Dendritic cell treated with granulocyte-macrophage colony-stimulating factor and Interleukin-4, amounts not matched to agents 40 ng/mL and 50 ng/mL, for 4 days (primary cell): ENCODE data around the gene GCNT1.
"Not testable (repeated sequence)": the region's sequence is repeated elsewhere in the genome, so short reads cannot be mapped to it uniquely, and the experiment has no call there.

Source experiments
- H3K27ac Mint-ChIP-seq: one replicate; pipeline ENCODE4 v1.8.0; 2022; ENCODE audit warnings: mild to moderate bottlenecking, mixed read lengths
- H3K27me3 Mint-ChIP-seq: one replicate; pipeline ENCODE4 v1.8.0; 2022; ENCODE audit warnings: mild to moderate bottlenecking, mixed read lengths
- H3K36me3 Mint-ChIP-seq: one replicate; pipeline ENCODE4 v1.8.0; 2022; ENCODE audit warnings: low read depth, mixed read lengths
- H3K4me1 Mint-ChIP-seq: one replicate; pipeline ENCODE4 v1.8.0; 2022; ENCODE audit warnings: low read depth, mixed read lengths
- H3K4me3 Mint-ChIP-seq: one replicate; pipeline ENCODE4 v1.8.0; 2022; ENCODE audit warnings: mild to moderate bottlenecking, moderate library complexity, mixed read lengths
- H3K9me3 Mint-ChIP-seq: one replicate; pipeline ENCODE4 v1.8.0; 2022; ENCODE audit warnings: mixed read lengths
- intact Hi-C: fragments of 100-400 bp; cut with micrococcal nuclease; formaldehyde crosslinking; loops from one replicate; pipeline ENCODE4 v1.15.0; 2022

The GCNT1 gene

GRCh38 chr9:76454311-76454710, 4.7 kb upstream of the GCNT1 start:
- Mint-ChIP-seq H3K27ac (no peak overlapping the region), H3K27me3 (no peaks in the 10 kb centered on the region), H3K9me3 (no peaks in the 10 kb centered on the region), H3K4me3 (no peak overlapping the region), H3K4me1 (peaks cover 17% of the 10 kb centered on the region), H3K36me3 (peaks cover 5% of the 10 kb centered on the region)
- intact Hi-C loops: loop anchor here (10.0 kb wide), 1 partner anchor 110 kb away; no protein-coding TSS in a partner anchor

- Mint-ChIP-seq H3K4me3 (no peak overlapping the region), H3K9me3 (no peaks in the 10 kb centered on the region), H3K27me3 (no peaks in the 10 kb centered on the region), H3K27ac (peak overlapping the region; percentile 14), H3K36me3 (peaks cover 24% of the 10 kb centered on the region), H3K4me1 (peaks cover 25% of the 10 kb centered on the region)
- intact Hi-C loops: loop anchor here (10.0 kb wide), 1 partner anchor 108 kb away; no protein-coding TSS in a partner anchor
These were observed 2.6 kb upstream of the GCNT1 start for GRCh38 chr9:76456202-76456926.

- H3K4me1 Mint-ChIP-seq: peaks cover 35% of the 10 kb centered on the region
- peak overlapping the region; percentile 96 for H3K27ac Mint-ChIP-seq
- H3K36me3 Mint-ChIP-seq: peaks cover 56% of the 10 kb centered on the region
- H3K27me3 Mint-ChIP-seq: no peaks in the 10 kb centered on the region
- peak overlapping the region; percentile 98 for H3K4me3 Mint-ChIP-seq
- intact Hi-C loops: loop anchor here (10.0 kb wide), 2 partner anchors 55 to 105 kb away; no protein-coding TSS in a partner anchor
- no peaks in the 10 kb centered on the region for H3K9me3 Mint-ChIP-seq
These were observed 983 bp downstream of the GCNT1 start for GRCh38 chr9:76459694-76460635.

- H3K27ac Mint-ChIP-seq: no peak overlapping the region
- intact Hi-C loops: loop anchor here (10.0 kb wide), 1 partner anchor 53 kb away; no protein-coding TSS in a partner anchor
- peak overlapping the region; percentile 49 for H3K4me3 Mint-ChIP-seq
- peaks cover 78% of the 10 kb centered on the region for H3K36me3 Mint-ChIP-seq
- H3K9me3 Mint-ChIP-seq: no peaks in the 10 kb centered on the region
- H3K27me3 Mint-ChIP-seq: no peaks in the 10 kb centered on the region
- H3K4me1 Mint-ChIP-seq: peaks cover 46% of the 10 kb centered on the region
These were observed 3.1 kb downstream of the GCNT1 start for GRCh38 chr9:76462126-76462525.

GRCh38 chr9:76463211-76463610, 4.2 kb downstream of the GCNT1 start:
- Mint-ChIP-seq H3K4me1 (peaks cover 51% of the 10 kb centered on the region), H3K36me3 (peaks cover 89% of the 10 kb centered on the region), H3K9me3 (no peaks in the 10 kb centered on the region), H3K27me3 (no peaks in the 10 kb centered on the region), H3K4me3 (no peak overlapping the region), H3K27ac (no peak overlapping the region)
- intact Hi-C loops: loop anchor here (10.0 kb wide), 1 partner anchor 52 kb away; no protein-coding TSS in a partner anchor

- peaks cover 91% of the 10 kb centered on the region for H3K36me3 Mint-ChIP-seq
- no peaks in the 10 kb centered on the region for H3K9me3 Mint-ChIP-seq
- intact Hi-C loops: loop anchor here (10.0 kb wide), 1 partner anchor 50 kb away; no protein-coding TSS in a partner anchor
- H3K4me3 Mint-ChIP-seq: no peak overlapping the region
- H3K27me3 Mint-ChIP-seq: no peaks in the 10 kb centered on the region
- no peak overlapping the region for H3K27ac Mint-ChIP-seq
- peaks cover 60% of the 10 kb centered on the region for H3K4me1 Mint-ChIP-seq
These were observed 5.7 kb downstream of the GCNT1 start for GRCh38 chr9:76464706-76465105.

GRCh38 chr9:76465442-76466298, 6.7 kb downstream of the GCNT1 start:
- no peaks in the 10 kb centered on the region for H3K9me3 Mint-ChIP-seq
- no peak overlapping the region for H3K4me3 Mint-ChIP-seq
- peaks cover 53% of the 10 kb centered on the region for H3K4me1 Mint-ChIP-seq
- intact Hi-C loops: loop anchor here (10.0 kb wide), 1 partner anchor 49 kb away; no protein-coding TSS in a partner anchor
- no peaks in the 10 kb centered on the region for H3K27me3 Mint-ChIP-seq
- peaks cover 90% of the 10 kb centered on the region for H3K36me3 Mint-ChIP-seq
- peak overlapping the region; percentile 9 for H3K27ac Mint-ChIP-seq

GRCh38 chr9:76466299-76466605, 7.3 kb downstream of the GCNT1 start:
- intact Hi-C loops: loop anchor here (10.0 kb wide), 1 partner anchor 49 kb away; no protein-coding TSS in a partner anchor
- Mint-ChIP-seq H3K4me1 (peaks cover 58% of the 10 kb centered on the region), H3K9me3 (no peaks in the 10 kb centered on the region), H3K27me3 (no peaks in the 10 kb centered on the region), H3K27ac (peak overlapping the region; percentile 9), H3K4me3 (no peak overlapping the region), H3K36me3 (peaks cover 90% of the 10 kb centered on the region)

- Mint-ChIP-seq H3K9me3 (peaks cover 11% of the 10 kb centered on the region), H3K4me1 (peaks cover 61% of the 10 kb centered on the region), H3K27ac (no peak overlapping the region), H3K36me3 (peaks cover 78% of the 10 kb centered on the region), H3K27me3 (no peaks in the 10 kb centered on the region), H3K4me3 (no peak overlapping the region)
- intact Hi-C loops: no loop called here
These were observed 15.4 kb downstream of the GCNT1 start for GRCh38 chr9:76474419-76474818.

- intact Hi-C loops: no loop called here
- peaks cover 11% of the 10 kb centered on the region for H3K9me3 Mint-ChIP-seq
- peaks cover 57% of the 10 kb centered on the region for H3K4me1 Mint-ChIP-seq
- peaks cover 78% of the 10 kb centered on the region for H3K36me3 Mint-ChIP-seq
- peak overlapping the region; percentile 37 for H3K27ac Mint-ChIP-seq
- no peak overlapping the region for H3K4me3 Mint-ChIP-seq
- H3K27me3 Mint-ChIP-seq: no peaks in the 10 kb centered on the region
These were observed 16.7 kb downstream of the GCNT1 start for GRCh38 chr9:76475686-76476085.

GRCh38 chr9:76477818-76478217, 18.8 kb downstream of the GCNT1 start:
- Mint-ChIP-seq H3K9me3 (peaks cover 11% of the 10 kb centered on the region), H3K4me1 (peaks cover 37% of the 10 kb centered on the region), H3K36me3 (peaks cover 70% of the 10 kb centered on the region)
- H3K27me3 Mint-ChIP-seq, H3K4me3 Mint-ChIP-seq, H3K27ac Mint-ChIP-seq, intact Hi-C loops: not testable (repeated sequence)

- H3K9me3 Mint-ChIP-seq: peaks cover 11% of the 10 kb centered on the region
- H3K27ac Mint-ChIP-seq: no peak overlapping the region
- intact Hi-C loops: no loop called here
- H3K4me1 Mint-ChIP-seq: peaks cover 33% of the 10 kb centered on the region
- H3K4me3 Mint-ChIP-seq: no peak overlapping the region
- H3K36me3 Mint-ChIP-seq: peaks cover 66% of the 10 kb centered on the region
- H3K27me3 Mint-ChIP-seq: no peaks in the 10 kb centered on the region
These were observed 19.2 kb downstream of the GCNT1 start for GRCh38 chr9:76478226-76478625.

GRCh38 chr9:76479337-76479736, 20.4 kb downstream of the GCNT1 start:
- intact Hi-C loops, H3K27me3 Mint-ChIP-seq, H3K4me3 Mint-ChIP-seq, H3K27ac Mint-ChIP-seq: not testable (repeated sequence)
- Mint-ChIP-seq H3K9me3 (peaks cover 11% of the 10 kb centered on the region), H3K4me1 (peaks cover 28% of the 10 kb centered on the region), H3K36me3 (peaks cover 73% of the 10 kb centered on the region)
